Ovary (tissue), 1 donor: ENCODE data around the gene AGPAT2.

Experiments
- EP300 ChIP-seq: sonication (generic); formaldehyde crosslinking; IDR thresholded peaks from one replicate; pipeline ENCODE4 v1.6.1; 2017; ENCODE audit warnings: antibody characterized with exemption
- POLR2A ChIP-seq: fragments of 450-650 bp; IDR thresholded peaks from one replicate; pipeline ENCODE4 v1.6.1; 2017; ENCODE audit warnings: antibody characterized with exemption, mild to moderate bottlenecking, moderate library complexity

- no peak for TF ChIP-seq POLR2A
- TF ChIP-seq EP300, result no peak
Measured at GRCh38 chr9:136701668-136702053, 14.4 kb upstream of the AGPAT2 start.
